ENCODE measurements around the gene LSM4. TPM values are rescaled to one million over a fixed set of nuclear protein-coding genes. Genes with fewer than 3 reads are reported as not detected.
"Not testable (repeated sequence)": the region's sequence is repeated elsewhere in the genome, so short reads cannot be mapped to it uniquely, and the experiment has no call there.

Gene LSM4
- total and polyA plus RNA-seq, 7 donors: 89.1 to 285 (median 144) TPM

- TF ChIP-seq POLR2AphosphoS5 (IDR thresholded peaks at IDR 0.05): no peak
- TF ChIP-seq, protein P1, sequence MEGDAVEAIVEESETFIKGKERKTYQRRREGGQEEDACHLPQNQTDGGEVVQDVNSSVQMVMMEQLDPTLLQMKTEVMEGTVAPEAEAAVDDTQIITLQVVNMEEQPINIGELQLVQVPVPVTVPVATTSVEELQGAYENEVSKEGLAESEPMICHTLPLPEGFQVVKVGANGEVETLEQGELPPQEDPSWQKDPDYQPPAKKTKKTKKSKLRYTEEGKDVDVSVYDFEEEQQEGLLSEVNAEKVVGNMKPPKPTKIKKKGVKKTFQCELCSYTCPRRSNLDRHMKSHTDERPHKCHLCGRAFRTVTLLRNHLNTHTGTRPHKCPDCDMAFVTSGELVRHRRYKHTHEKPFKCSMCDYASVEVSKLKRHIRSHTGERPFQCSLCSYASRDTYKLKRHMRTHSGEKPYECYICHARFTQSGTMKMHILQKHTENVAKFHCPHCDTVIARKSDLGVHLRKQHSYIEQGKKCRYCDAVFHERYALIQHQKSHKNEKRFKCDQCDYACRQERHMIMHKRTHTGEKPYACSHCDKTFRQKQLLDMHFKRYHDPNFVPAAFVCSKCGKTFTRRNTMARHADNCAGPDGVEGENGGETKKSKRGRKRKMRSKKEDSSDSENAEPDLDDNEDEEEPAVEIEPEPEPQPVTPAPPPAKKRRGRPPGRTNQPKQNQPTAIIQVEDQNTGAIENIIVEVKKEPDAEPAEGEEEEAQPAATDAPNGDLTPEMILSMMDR (IDR thresholded peaks at IDR 0.05): no peak
- no peak for TF ChIP-seq EP300 (IDR thresholded peaks at IDR 0.05)
- no peak for TF ChIP-seq POLR2A (IDR thresholded peaks at IDR 0.05)
- Histone ChIP-seq H3K36me3 (peaks cover 0 to 36% (median 16%) of the 10 kb centered on the region in 4 donors), H3K4me3 (no peak overlapping the region), H3K27ac (no peak overlapping the region), H3K9me3 (no peaks in the 10 kb centered on the region), H3K27me3 (no peaks in the 10 kb centered on the region), H3K4me1 (no peaks in the 10 kb centered on the region)
- 95% methylated on average over 8 of the region's 8 CpGs for WGBS, 2 donors
- no peak for DNase-seq
- intact Hi-C loops (cut with DNase I): no loop called here
These were observed 30.6 kb upstream of the LSM4 start for GRCh38 chr19:18353378-18354005.

DNA sequence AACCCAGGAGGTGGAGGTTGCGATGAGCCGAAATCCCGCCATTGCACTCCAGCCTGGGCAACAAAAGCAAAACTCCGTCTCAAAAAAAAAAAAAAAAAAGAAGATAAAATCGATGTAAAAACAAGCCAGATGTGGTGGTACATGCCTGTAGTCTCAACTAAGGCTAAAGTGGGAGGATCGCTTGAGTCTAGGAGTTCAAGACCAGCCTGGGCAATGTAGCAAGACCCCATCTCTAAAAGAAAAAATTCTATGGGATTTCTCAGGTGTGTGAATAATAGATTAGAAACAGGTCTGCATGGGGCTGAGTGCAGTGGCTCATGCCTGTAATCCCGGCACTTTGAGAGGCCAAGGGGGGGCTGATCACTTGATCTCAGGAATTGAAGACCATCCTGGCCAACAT lies 28.7 kb upstream of the LSM4 start:
- DNase-seq: no peak
- TF ChIP-seq, protein P1 (IDR thresholded peaks at IDR 0.05): no peak
- no peak for TF ChIP-seq POLR2AphosphoS5 (IDR thresholded peaks at IDR 0.05)
- TF ChIP-seq EP300 (IDR thresholded peaks at IDR 0.05): no peak
- Histone ChIP-seq H3K27me3 (no peaks in the 10 kb centered on the region), H3K27ac (no peak overlapping the region), H3K4me3 (no peak overlapping the region), H3K9me3 (no peaks in the 10 kb centered on the region), H3K36me3 (peaks cover 0 to 18% (median 4%) of the 10 kb centered on the region in 4 donors), H3K4me1 (no peaks in the 10 kb centered on the region)
- WGBS, 2 donors: 93 to 97% methylated on average over 7 of the region's 7 CpGs
- intact Hi-C loops (cut with DNase I): no loop called here

DNA sequence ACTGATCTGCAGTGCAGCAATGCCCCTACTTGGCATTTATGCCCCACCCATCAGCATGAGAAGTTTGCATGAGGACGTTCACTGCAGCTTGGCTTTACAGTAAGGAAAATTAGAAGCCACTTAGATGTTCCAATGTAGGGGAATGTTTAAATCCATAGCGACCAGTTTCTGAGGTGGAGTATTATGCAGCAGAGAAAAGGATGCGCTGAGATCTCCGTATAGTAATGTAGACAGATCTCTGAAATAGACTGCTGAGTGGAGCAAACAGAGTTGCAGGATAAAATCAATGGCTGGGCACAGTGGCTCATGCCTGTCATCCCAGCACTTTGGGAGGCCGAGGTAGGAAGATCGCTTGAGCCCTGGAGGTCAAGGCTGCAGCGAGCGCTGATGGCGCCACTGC lies 27.6 kb upstream of the LSM4 start:
- Histone ChIP-seq H3K4me1 (no peaks in the 10 kb centered on the region), H3K27me3 (no peaks in the 10 kb centered on the region), H3K27ac (no peak overlapping the region), H3K9me3 (no peaks in the 10 kb centered on the region), H3K36me3 (peaks cover 0 to 9% (median 0%) of the 10 kb centered on the region in 4 donors), H3K4me3 (no peak overlapping the region)
- 87 to 91% methylated on average over 9 of the region's 9 CpGs for WGBS, 2 donors
- intact Hi-C loops (cut with DNase I): no loop called here
- TF ChIP-seq POLR2A (IDR thresholded peaks at IDR 0.05) (no peak), POLR2AphosphoS5 (IDR thresholded peaks at IDR 0.05) (no peak), EP300 (IDR thresholded peaks at IDR 0.05) (no peak)
- TF ChIP-seq, protein P1 (IDR thresholded peaks at IDR 0.05): no peak
- DNase-seq: no peak

GRCh38 chr19:18349524-18350128 lies 26.8 kb upstream of the LSM4 start:
- Histone ChIP-seq H3K27ac (no peak overlapping the region), H3K4me1 (no peaks in the 10 kb centered on the region), H3K36me3 (peaks cover 0 to 15% (median 0%) of the 10 kb centered on the region in 4 donors), H3K27me3 (no peaks in the 10 kb centered on the region), H3K4me3 (no peak overlapping the region), H3K9me3 (no peaks in the 10 kb centered on the region)
- WGBS, 2 donors: 42 to 59% methylated on average over 12 of the region's 12 CpGs
- intact Hi-C loops (cut with DNase I): no loop called here
- TF ChIP-seq, protein P1 (IDR thresholded peaks at IDR 0.05): peak in 3 of 4 experiments; percentile 51 to 59 (median 52)
- TF ChIP-seq POLR2A (IDR thresholded peaks at IDR 0.05) (no peak), POLR2AphosphoS5 (IDR thresholded peaks at IDR 0.05) (no peak)
- DNase-seq: no peak

DNA sequence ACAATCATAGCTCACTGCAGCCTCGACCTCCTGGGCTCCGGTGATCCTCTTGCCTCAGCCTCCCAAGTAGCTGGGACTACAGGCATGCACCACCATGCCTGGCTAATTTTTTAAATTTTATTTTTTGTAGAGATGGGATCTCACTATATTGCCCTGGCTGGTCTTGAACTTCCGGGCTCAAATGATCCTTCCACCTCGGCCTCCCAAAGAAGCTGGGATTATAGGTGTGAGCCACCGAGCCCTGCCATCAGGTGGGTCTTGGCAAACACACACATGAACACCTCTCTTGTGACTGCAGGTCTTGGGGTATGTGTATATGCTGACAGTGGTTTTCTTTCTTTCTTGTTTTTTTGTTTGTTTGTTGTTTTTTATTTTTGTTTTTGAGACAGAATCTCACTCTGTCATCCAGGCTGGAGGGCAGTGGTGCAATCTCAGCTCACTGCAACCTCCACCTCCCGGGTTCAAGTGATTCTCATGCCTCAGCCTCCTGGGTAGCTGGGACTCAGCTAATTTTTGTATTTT lies 26.0 kb upstream of the LSM4 start:
- H3K27me3 ChIP-seq; intact Hi-C loops (cut with DNase I); H3K27ac ChIP-seq; DNase-seq; H3K4me1 ChIP-seq; H3K4me3 ChIP-seq; H3K9me3 ChIP-seq: not testable (repeated sequence)
- WGBS, 2 donors: 83 to 91% methylated on average over 6 of the region's 6 CpGs
- peaks cover 0 to 15% (median 0%) of the 10 kb centered on the region in 4 donors for H3K36me3 ChIP-seq

Data from sigmoid colon (tissue), 7 donors.